Nasal cavity respiratory epithelium epithelial cell of viscerocranial mucosa (primary cell): ENCODE measurements around the gene SCPEP1. TPM values are rescaled to one million over a fixed set of nuclear protein-coding genes. Genes with fewer than 3 reads are reported as not detected.

Experiments used
- total RNA-seq: library from RNA; depleted of rRNA; stranded (reverse); fragments of >200 nt; gene quantifications from 2 replicates; pipeline ENCODE4 v1.2.3, GENCODE V29; 2014

SCPEP1 gene, protein sequence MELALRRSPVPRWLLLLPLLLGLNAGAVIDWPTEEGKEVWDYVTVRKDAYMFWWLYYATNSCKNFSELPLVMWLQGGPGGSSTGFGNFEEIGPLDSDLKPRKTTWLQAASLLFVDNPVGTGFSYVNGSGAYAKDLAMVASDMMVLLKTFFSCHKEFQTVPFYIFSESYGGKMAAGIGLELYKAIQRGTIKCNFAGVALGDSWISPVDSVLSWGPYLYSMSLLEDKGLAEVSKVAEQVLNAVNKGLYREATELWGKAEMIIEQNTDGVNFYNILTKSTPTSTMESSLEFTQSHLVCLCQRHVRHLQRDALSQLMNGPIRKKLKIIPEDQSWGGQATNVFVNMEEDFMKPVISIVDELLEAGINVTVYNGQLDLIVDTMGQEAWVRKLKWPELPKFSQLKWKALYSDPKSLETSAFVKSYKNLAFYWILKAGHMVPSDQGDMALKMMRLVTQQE
- 54.3 and 186 TPM in 2 replicates for total RNA-seq

DNA sequence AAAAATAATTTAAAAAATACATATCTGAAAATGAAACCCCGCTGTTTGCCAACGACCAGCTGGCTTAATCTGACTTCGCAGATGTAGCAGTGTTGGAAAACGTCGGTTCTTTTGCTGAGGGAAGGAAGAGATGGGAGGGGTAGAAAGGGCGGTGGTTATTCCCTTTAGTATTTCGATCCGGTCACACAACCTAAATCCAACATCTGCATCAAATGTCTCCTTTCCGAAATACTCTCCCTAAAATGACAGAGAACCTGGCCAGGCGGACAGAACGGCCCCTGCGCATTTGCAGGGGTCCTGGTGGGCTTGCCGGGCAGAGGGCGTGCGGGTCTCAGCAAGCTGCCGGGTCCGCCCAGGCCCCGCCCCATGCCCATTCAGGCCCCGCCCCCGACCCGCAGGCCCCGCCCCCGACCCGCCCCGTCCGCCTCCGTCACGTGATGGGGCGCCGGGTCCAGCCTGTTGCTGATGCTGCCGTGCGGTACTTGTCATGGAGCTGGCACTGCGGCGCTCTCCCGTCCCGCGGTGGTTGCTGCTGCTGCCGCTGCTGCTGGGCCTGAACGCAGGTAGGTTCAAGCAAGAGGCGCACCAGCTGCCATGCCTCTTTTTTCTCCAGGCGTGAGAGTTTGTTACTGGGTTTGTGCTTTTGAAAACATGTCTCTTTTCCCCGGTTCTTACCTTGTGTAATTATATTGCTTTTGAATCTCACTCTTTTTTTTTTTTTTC lies at the start of gene SCPEP1:
SCPEP1 (plus strand) TSS at position 459 of the 723 bp plus-strand sequence; CDS start at position 488, 29 bp downstream.

DNA sequence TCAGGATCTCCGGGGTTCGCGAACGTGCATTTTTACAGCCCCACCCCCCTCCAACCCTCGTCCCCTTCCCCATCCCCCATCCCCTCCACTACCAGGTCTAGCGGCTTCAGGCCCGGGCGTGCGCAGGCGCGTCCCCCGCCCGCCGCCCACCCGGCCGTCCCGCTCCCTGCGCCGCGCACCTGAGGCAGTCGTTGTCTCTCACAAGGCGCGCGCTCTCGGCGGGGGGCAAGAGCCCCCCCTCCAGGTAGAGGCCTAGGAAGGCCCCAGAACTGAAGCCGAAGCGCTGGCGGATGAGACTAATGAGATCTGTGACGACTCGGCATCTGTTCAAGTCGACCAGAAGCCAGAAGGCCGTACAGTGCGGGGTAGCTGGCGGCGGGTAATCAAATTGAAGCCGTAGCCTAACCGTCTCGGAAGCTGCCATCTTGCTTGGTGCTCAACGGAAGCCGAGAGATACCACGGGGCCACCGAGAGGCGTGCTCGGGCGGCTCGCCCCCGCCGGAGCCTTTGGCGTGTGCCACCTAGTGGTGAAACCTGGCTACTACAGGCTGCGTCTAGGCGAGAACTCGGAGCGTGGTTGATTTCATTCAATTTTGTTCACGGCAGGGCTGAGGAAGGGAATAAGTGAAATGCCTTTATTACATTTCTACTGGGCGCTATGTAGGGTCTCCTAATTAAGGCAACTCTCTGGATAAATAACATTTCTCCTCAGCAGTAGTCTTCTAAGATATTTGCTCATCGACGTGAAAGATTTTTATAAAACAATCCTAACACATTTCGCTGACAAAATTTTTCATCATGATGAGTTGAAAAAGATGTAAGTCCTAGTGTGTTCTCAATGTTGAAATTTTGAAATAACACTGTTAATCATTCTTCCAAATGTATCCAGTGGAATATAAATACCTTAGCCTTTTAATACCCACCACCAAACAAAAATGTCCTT lies 17.1 kb upstream of the SCPEP1 start, which contains the start of gene COIL:
COIL (minus strand) TSS at position 455 of the 943 bp plus-strand sequence; CDS start at position 424, 31 bp downstream.

Other genes with a start within 250 kb of the SCPEP1 start
- gene C17orf67, start 144.2 kb upstream of the SCPEP1 start, total RNA-seq, result 0.64 and 1.0 TPM in 2 replicates
- gene DGKE, start 144.0 kb upstream of the SCPEP1 start, total RNA-seq, result 5.6 and 6.8 TPM in 2 replicates
- gene TRIM25, start 64.1 kb upstream of the SCPEP1 start, total RNA-seq, result 57.4 and 73.4 TPM in 2 replicates
- gene COIL, start 17.1 kb upstream of the SCPEP1 start, total RNA-seq, result 16.5 and 17.8 TPM in 2 replicates
- 30.4 and 58.7 TPM in 2 replicates for gene AKAP1, start 107.1 kb downstream of the SCPEP1 start, total RNA-seq